ENCODE data around the gene NAPA. TPM values are rescaled to one million over a fixed set of nuclear protein-coding genes. Genes with fewer than 3 reads are reported as not detected.
A peak's percentile ranks its signal among the peaks of the same experiment; 100 is the strongest.

The NAPA gene
- total RNA-seq, 1 experiment from 2014 or later, result 98.3 TPM

GRCh38 chr19:47476438-47476972 is 38.4 kb downstream of the NAPA start:
- H3K27me3 ChIP-seq (ENCODE audit: control insufficient read depth, insufficient read depth, low read length), result no peaks in the 10 kb centered on the region; the same call in 1 of the 2 replicates
- no peak overlapping the region for H3K4me3 ChIP-seq (ENCODE audit: insufficient read depth, low read depth, low read length)
- DNase-seq, result peak; percentile 33
- H3K36me3 ChIP-seq (replicated peaks; ENCODE audit: control insufficient read depth, insufficient read depth, low read length), result no peaks in the 10 kb centered on the region

GRCh38 chr19:47475465-47475864 is 39.4 kb downstream of the NAPA start:
- peak; percentile 25 for DNase-seq
- Histone ChIP-seq H3K36me3 (replicated peaks; ENCODE audit: control insufficient read depth, insufficient read depth, low read length) (no peaks in the 10 kb centered on the region), H3K27me3 (ENCODE audit: control insufficient read depth, insufficient read depth, low read length) (peaks cover 7% of the 10 kb centered on the region), H3K4me3 (ENCODE audit: insufficient read depth, low read depth, low read length) (no peak overlapping the region)

- no peaks in the 10 kb centered on the region for H3K36me3 ChIP-seq (replicated peaks; ENCODE audit: control insufficient read depth, insufficient read depth, low read length)
- H3K4me3 ChIP-seq (ENCODE audit: insufficient read depth, low read depth, low read length), result no peak overlapping the region
- DNase-seq, result peak; percentile 49
- peaks cover 22% of the 10 kb centered on the region for H3K27me3 ChIP-seq (ENCODE audit: control insufficient read depth, insufficient read depth, low read length)
Observed at GRCh38 chr19:47473336-47473735, 41.5 kb downstream of the NAPA start.

DNA sequence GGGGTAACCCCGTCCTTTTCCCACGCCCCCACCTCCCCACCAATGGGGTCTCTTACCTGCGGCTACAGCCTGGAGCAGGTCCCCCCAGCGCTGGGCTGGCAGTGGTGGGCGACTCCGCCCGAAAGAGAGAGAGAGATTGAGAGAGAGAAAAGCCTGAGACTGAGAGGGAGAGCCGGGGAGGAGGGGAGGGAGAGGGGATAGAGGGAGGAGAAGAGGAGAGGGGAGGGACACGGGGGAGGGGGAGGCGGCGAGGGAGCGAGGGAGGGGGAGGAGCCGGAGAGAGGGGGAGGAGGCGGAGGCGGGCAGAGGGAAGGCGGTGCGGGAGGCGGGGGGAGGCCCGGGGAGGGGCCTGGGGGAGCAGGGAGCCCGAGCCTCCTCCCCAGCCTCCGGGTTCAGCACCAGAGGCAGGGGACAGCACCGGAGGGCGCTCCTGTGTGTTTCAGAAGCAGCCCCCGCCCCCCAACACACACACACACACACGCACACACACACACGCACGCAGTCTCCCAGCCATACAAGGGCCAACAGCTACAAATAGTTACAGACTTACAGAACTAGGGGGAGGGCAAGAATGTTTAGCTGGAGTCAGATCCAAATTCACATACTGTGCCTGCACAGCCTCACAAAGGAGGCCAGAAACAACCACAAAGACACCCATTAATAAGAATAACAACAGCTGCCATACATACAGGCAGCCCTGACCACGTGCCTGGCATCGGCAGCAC is 43.0 kb downstream of the NAPA start, which contains the start of gene SLC8A2:
SLC8A2 (minus strand) TSS at position 161 of the 725 bp plus-strand sequence. CDS start 5,490 bp downstream, outside the sequence.
- no peaks in the 10 kb centered on the region for H3K36me3 ChIP-seq (replicated peaks; ENCODE audit: control insufficient read depth, insufficient read depth, low read length)
- peak; percentile 100 for DNase-seq
- peak within 1 kb of the TSS; percentile 59 for H3K4me3 ChIP-seq (ENCODE audit: insufficient read depth, low read depth, low read length)
- peaks cover 22% of the 10 kb centered on the region for H3K27me3 ChIP-seq (ENCODE audit: control insufficient read depth, insufficient read depth, low read length)

GRCh38 chr19:47471381-47471732 is 43.5 kb downstream of the NAPA start:
- no peak for DNase-seq
- peaks cover 22% of the 10 kb centered on the region for H3K27me3 ChIP-seq (ENCODE audit: control insufficient read depth, insufficient read depth, low read length)
- H3K4me3 ChIP-seq (ENCODE audit: insufficient read depth, low read depth, low read length), result peak overlapping the region; percentile 59
- no peaks in the 10 kb centered on the region for H3K36me3 ChIP-seq (replicated peaks; ENCODE audit: control insufficient read depth, insufficient read depth, low read length)

- H3K4me3 ChIP-seq (ENCODE audit: insufficient read depth, low read depth, low read length), result peak overlapping the region; percentile 59
- peak; percentile 59 for DNase-seq
Observed at GRCh38 chr19:47470447-47471195, 44.2 kb downstream of the NAPA start.

GRCh38 chr19:47469719-47470118 is 45.1 kb downstream of the NAPA start:
- DNase-seq, result peak; percentile 51
- no peak overlapping the region for H3K4me3 ChIP-seq (ENCODE audit: insufficient read depth, low read depth, low read length)
- peaks cover 22% of the 10 kb centered on the region for H3K27me3 ChIP-seq (ENCODE audit: control insufficient read depth, insufficient read depth, low read length)
- H3K36me3 ChIP-seq (replicated peaks; ENCODE audit: control insufficient read depth, insufficient read depth, low read length), result no peaks in the 10 kb centered on the region

More at GRCh38 chr19:47470447-47471195, 44.2 kb downstream of the NAPA start:
- Histone ChIP-seq H3K27me3 (ENCODE audit: control insufficient read depth, insufficient read depth, low read length) (peaks cover 22% of the 10 kb centered on the region), H3K36me3 (replicated peaks; ENCODE audit: control insufficient read depth, insufficient read depth, low read length) (no peaks in the 10 kb centered on the region)

- H3K36me3 ChIP-seq (replicated peaks; ENCODE audit: control insufficient read depth, insufficient read depth, low read length), result no peaks in the 10 kb centered on the region
- no peak overlapping the region for H3K4me3 ChIP-seq (ENCODE audit: insufficient read depth, low read depth, low read length)
- peaks cover 22% of the 10 kb centered on the region for H3K27me3 ChIP-seq (ENCODE audit: control insufficient read depth, insufficient read depth, low read length)
- DNase-seq, result peak; percentile 48
Observed at GRCh38 chr19:47469363-47469700, 45.5 kb downstream of the NAPA start.

- Histone ChIP-seq H3K27me3 (ENCODE audit: control insufficient read depth, insufficient read depth, low read length) (peaks cover 22% of the 10 kb centered on the region), H3K4me3 (ENCODE audit: insufficient read depth, low read depth, low read length) (no peak overlapping the region), H3K36me3 (replicated peaks; ENCODE audit: control insufficient read depth, insufficient read depth, low read length) (no peaks in the 10 kb centered on the region)
- peak; percentile 72 for DNase-seq
Observed at GRCh38 chr19:47467914-47468313, 46.9 kb downstream of the NAPA start.

GRCh38 chr19:47465957-47466356 is 48.9 kb downstream of the NAPA start:
- no peak for DNase-seq
- Histone ChIP-seq H3K27me3 (ENCODE audit: control insufficient read depth, insufficient read depth, low read length) (peaks cover 19% of the 10 kb centered on the region), H3K4me3 (ENCODE audit: insufficient read depth, low read depth, low read length) (no peak overlapping the region), H3K36me3 (replicated peaks; ENCODE audit: control insufficient read depth, insufficient read depth, low read length) (no peaks in the 10 kb centered on the region)

- Histone ChIP-seq H3K27me3 (ENCODE audit: control insufficient read depth, insufficient read depth, low read length) (peaks cover 9% of the 10 kb centered on the region), H3K36me3 (replicated peaks; ENCODE audit: control insufficient read depth, insufficient read depth, low read length) (no peaks in the 10 kb centered on the region), H3K4me3 (ENCODE audit: insufficient read depth, low read depth, low read length) (no peak overlapping the region)
- DNase-seq, result peak; percentile 28
Observed at GRCh38 chr19:47464675-47465419, 50.0 kb downstream of the NAPA start.

DNA sequence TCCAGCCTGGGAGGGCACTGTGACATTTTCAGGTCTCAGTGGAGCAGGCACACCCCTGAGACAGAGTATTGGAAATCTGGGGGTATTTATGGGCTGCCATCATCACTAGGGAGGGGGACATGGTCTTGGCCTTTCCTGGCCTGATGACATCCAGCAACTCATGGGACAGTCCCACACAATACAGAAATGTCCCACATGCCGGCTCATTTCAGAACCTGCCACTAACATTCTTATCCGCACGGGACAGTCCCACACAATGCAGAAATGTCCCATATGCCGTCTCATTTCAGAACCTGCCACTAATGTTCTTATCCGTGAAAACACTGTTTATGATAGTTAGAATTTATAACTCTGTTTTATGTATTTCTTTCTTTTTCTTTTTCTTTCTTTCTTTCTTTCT is 53.0 kb downstream of the NAPA start:
- no peak for DNase-seq

DNA sequence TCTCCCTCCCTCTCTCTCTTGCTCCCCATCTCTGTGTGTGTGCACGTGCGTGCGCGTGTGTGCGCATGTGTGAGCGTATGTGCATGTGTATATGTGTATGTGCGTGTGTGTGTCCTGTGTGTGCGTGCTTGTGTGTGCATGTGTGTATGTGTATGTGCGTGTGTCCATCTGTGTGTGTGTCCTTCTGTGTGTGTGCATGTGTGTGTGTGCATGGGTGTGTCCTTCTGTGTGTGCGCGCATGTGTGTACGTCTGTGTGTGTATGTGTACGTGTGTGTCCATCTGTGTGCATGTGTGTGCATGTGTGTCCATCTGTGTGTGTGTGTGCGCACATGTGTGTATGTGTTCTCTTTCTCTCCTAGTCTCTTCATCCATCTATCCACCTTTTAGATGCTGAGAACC is 55.4 kb downstream of the NAPA start:
- H3K36me3 ChIP-seq (replicated peaks; ENCODE audit: control insufficient read depth, insufficient read depth, low read length), result no peaks in the 10 kb centered on the region
- H3K4me3 ChIP-seq (ENCODE audit: insufficient read depth, low read depth, low read length), result no peak overlapping the region
- H3K27me3 ChIP-seq (ENCODE audit: control insufficient read depth, insufficient read depth, low read length), result peaks cover 15% of the 10 kb centered on the region
- DNase-seq, result no peak

More for the DNA sequence above, 53.0 kb downstream of the NAPA start:
- Histone ChIP-seq H3K36me3 (replicated peaks; ENCODE audit: control insufficient read depth, insufficient read depth, low read length) (no peaks in the 10 kb centered on the region), H3K4me3 (ENCODE audit: insufficient read depth, low read depth, low read length) (no peak overlapping the region), H3K27me3 (ENCODE audit: control insufficient read depth, insufficient read depth, low read length) (peaks cover 13% of the 10 kb centered on the region)

GRCh38 chr19:47458672-47459071 is 56.2 kb downstream of the NAPA start:
- no peak overlapping the region for H3K4me3 ChIP-seq (ENCODE audit: insufficient read depth, low read depth, low read length)
- peaks cover 15% of the 10 kb centered on the region for H3K27me3 ChIP-seq (ENCODE audit: control insufficient read depth, insufficient read depth, low read length)
- no peaks in the 10 kb centered on the region for H3K36me3 ChIP-seq (replicated peaks; ENCODE audit: control insufficient read depth, insufficient read depth, low read length)
- DNase-seq, result no peak
